Measurements from ENCODE around the gene PCDH1.
A peak's percentile ranks its signal among the peaks of the same experiment; 100 is the strongest.

The PCDH1 gene

GRCh38 chr5:141879941-141880738 lies 1.9 kb upstream of the PCDH1 start:
- no peak for TF ChIP-seq ESRRG (CRISPR knock-in tag; IDR thresholded peaks at IDR 0.05)
- TF ChIP-seq ZNF565 (CRISPR knock-in tag; conservative IDR thresholded peaks at IDR 0.05; ENCODE audit: low read depth), result no peak
- no peak for TF ChIP-seq ZFP3 (CRISPR knock-in tag; IDR thresholded peaks at IDR 0.05)
- TF ChIP-seq ARNTL (CRISPR knock-in tag; IDR thresholded peaks at IDR 0.05; ENCODE audit: borderline replicate concordance, low read depth), result no peak
- no peak for TF ChIP-seq PPARA (CRISPR knock-in tag; IDR thresholded peaks at IDR 0.05; ENCODE audit: borderline replicate concordance)
- TF ChIP-seq, protein P1, sequence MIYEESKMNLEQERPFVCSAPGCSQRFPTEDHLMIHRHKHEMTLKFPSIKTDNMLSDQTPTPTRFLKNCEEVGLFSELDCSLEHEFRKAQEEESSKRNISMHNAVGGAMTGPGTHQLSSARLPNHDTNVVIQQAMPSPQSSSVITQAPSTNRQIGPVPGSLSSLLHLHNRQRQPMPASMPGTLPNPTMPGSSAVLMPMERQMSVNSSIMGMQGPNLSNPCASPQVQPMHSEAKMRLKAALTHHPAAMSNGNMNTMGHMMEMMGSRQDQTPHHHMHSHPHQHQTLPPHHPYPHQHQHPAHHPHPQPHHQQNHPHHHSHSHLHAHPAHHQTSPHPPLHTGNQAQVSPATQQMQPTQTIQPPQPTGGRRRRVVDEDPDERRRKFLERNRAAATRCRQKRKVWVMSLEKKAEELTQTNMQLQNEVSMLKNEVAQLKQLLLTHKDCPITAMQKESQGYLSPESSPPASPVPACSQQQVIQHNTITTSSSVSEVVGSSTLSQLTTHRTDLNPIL (CRISPR knock-in tag; IDR thresholded peaks at IDR 0.05; ENCODE audit: low read depth), result no peak

DNA sequence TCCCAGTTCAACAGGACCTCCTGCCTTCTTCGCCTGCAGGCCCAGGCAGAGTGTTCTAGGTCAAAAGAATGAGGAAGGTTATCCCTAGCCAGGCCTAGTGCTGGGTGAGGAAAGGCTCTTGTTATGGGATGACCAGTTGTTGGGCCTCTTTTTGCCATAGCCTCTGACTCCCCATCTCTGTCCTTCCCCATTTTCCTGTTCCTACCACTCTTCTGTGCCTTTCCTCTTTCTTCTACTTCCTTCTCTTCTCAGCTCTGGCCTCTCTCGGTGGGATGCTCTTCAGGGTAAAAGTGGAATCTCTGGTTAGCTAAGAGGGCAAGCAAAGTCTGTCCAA lies 1.2 kb upstream of the PCDH1 start:
- peak; percentile 5 for ATAC-seq

More at GRCh38 chr5:141879941-141880738, 1.9 kb upstream of the PCDH1 start:
- no peak for ATAC-seq

More for the DNA sequence above, 1.2 kb upstream of the PCDH1 start:
- TF ChIP-seq SNAI2 (CRISPR knock-in tag; IDR thresholded peaks at IDR 0.05) (no peak), PATZ1 (CRISPR knock-in tag; IDR thresholded peaks at IDR 0.05; ENCODE audit: borderline replicate concordance) (no peak), ZNF70 (CRISPR knock-in tag; IDR thresholded peaks at IDR 0.05) (no peak), TSHZ2 (CRISPR knock-in tag; IDR thresholded peaks at IDR 0.05) (no peak), GLIS3 (CRISPR knock-in tag; IDR thresholded peaks at IDR 0.05) (no peak), ZFP3 (CRISPR knock-in tag; IDR thresholded peaks at IDR 0.05) (no peak), ZNF8 (CRISPR knock-in tag; IDR thresholded peaks at IDR 0.05) (no peak), TCF4 (CRISPR knock-in tag; IDR thresholded peaks at IDR 0.05; ENCODE audit: borderline replicate concordance) (no peak), TOX (CRISPR knock-in tag; IDR thresholded peaks at IDR 0.05; ENCODE audit: borderline replicate concordance) (no peak), CSDC2 (CRISPR knock-in tag; IDR thresholded peaks at IDR 0.05) (no peak), ZFP30 (CRISPR knock-in tag; IDR thresholded peaks at IDR 0.05) (no peak), OSR1 (CRISPR knock-in tag; IDR thresholded peaks at IDR 0.05) (no peak), PPARA (CRISPR knock-in tag; IDR thresholded peaks at IDR 0.05; ENCODE audit: borderline replicate concordance) (no peak), ZC3H10 (CRISPR knock-in tag; IDR thresholded peaks at IDR 0.05) (no peak), BACH2 (CRISPR knock-in tag; IDR thresholded peaks at IDR 0.05; ENCODE audit: borderline replicate concordance) (no peak)
- TF ChIP-seq, protein P2, sequence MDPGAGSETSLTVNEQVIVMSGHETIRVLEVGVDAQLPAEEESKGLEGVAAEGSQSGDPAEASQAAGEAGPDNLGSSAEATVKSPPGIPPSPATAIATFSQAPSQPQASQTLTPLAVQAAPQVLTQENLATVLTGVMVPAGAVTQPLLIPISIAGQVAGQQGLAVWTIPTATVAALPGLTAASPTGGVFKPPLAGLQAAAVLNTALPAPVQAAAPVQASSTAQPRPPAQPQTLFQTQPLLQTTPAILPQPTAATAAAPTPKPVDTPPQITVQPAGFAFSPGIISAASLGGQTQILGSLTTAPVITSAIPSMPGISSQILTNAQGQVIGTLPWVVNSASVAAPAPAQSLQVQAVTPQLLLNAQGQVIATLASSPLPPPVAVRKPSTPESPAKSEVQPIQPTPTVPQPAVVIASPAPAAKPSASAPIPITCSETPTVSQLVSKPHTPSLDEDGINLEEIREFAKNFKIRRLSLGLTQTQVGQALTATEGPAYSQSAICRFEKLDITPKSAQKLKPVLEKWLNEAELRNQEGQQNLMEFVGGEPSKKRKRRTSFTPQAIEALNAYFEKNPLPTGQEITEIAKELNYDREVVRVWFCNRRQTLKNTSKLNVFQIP (CRISPR knock-in tag; IDR thresholded peaks at IDR 0.05; ENCODE audit: borderline replicate concordance, low read depth), result no peak
- TF ChIP-seq, protein P3, sequence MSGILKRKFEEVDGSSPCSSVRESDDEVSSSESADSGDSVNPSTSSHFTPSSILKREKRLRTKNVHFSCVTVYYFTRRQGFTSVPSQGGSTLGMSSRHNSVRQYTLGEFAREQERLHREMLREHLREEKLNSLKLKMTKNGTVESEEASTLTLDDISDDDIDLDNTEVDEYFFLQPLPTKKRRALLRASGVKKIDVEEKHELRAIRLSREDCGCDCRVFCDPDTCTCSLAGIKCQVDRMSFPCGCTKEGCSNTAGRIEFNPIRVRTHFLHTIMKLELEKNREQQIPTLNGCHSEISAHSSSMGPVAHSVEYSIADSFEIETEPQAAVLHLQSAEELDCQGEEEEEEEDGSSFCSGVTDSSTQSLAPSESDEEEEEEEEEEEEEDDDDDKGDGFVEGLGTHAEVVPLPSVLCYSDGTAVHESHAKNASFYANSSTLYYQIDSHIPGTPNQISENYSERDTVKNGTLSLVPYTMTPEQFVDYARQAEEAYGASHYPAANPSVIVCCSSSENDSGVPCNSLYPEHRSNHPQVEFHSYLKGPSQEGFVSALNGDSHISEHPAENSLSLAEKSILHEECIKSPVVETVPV (CRISPR knock-in tag; IDR thresholded peaks at IDR 0.05), result no peak
- TF ChIP-seq, protein P1 (CRISPR knock-in tag; IDR thresholded peaks at IDR 0.05; ENCODE audit: low read depth), result no peak

Data from SK-N-SH treated with all-trans-retinoic acid at 6 μM for 48 hours (cell line).